ENCODE results near the gene CISH.

CISH gene

GRCh38 chr3:50592568-50592967 is 19.0 kb downstream of the CISH start:
- no peak for DNase-seq

DNA sequence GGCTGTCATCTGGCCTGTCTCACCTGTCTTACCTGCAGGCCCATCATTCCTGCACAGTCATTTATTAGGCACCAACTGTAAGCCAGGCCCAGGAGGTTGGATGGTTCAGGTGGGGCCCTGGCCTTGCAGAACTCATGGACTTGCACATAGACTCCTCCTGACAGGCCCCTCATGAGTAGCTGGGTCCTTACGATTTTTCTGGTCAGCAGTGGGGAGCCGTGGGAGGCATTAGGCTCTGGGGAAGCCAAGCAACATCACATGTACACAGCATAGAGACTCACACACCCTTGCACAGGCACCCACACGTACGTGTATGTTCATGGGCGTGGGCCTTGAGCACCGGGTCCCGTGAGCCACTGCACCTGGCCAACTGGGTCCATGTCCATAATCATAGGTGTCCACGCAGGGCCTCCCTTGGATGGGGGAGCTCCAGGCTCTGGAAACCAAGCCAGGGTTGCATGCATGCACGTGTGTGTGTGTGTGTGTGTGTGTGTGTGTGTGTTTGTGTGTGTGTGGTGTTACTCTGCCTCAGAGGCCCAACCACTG is 20.3 kb downstream of the CISH start:
- DNase-seq: no peak

DNA sequence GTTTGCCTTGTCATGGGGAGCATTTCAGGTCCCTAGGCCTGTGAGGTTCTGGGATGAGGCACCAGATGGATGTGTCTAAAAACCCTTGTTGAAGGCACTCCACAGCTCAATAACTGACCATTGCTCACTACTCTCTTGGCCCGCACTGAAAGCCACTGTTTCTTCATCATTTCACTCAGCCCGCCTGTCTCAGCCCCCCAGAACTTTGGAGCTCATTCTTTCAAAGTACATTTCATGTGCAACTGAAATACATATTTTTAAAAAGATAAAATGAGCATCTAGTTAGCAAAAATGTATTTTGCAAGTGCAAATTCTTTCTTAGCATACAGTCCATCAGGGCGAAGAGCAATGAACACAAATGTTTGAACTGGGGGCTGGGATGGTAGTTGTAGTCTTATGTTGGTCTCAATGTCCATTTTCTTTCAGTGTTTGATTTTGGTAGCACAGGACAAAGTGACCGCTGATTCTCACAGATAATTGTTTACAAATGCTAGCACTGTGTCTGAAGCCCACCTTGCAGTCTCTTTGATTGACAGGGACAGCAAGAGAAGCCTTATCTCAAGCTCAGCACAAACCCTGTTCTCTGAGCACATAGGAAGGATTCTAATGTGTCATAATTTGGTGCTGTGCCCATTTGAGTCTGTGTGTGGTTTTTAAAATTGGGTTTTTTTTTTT is 22.7 kb downstream of the CISH start:
- DNase-seq: no peak

- peak; percentile 49 for DNase-seq
These were observed 23.5 kb downstream of the CISH start for GRCh38 chr3:50587806-50588758.

GRCh38 chr3:50587373-50587772 is 24.2 kb downstream of the CISH start:
- DNase-seq: no peak

- DNase-seq: no peak
These were observed 24.9 kb downstream of the CISH start for GRCh38 chr3:50586763-50587070.

GRCh38 chr3:50585919-50586762 is 25.4 kb downstream of the CISH start:
- DNase-seq: no peak

DNA sequence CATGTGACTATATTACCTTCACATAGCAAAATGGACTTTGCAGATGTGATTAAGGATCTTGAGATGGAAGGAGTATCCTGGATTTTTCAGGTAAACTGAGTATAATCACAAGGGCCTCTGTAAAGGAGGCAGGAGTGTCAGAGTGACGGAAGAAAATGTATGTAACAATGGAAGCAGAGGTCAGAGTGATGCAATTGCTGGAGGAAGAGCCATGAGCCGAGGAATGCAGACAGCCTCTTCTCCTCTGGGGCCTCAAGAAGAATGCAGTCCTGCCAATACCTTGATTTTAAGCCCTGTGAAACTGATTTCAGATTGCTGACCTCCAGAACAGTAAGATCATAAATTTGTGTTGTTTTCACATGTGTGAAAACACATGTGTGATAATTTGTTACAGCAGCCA is 27.2 kb downstream of the CISH start:
- DNase-seq: no peak

DNA sequence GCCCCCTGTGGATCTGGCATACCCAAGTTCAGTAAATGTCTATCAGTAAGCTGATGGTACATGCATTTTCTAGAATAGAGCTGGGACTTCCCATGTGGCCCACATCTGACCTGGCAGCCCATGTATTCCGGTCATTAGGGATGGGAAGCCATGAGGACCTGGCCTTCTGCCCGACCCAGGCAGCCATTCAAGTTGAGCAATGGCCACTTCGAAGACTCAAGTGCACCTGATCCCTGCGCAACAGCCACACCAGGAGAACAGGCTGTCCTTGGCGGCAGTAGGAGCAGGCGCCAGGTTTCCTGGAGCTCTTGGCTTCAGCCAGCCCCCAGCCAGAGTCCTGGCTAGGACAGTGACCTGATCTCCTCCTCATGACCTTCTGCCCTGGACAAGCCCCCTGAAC is 27.7 kb downstream of the CISH start:
- no peak for DNase-seq

- DNase-seq: no peak
These were observed 29.5 kb downstream of the CISH start for GRCh38 chr3:50582083-50582482.

- no peak for DNase-seq
These were observed 30.1 kb downstream of the CISH start for GRCh38 chr3:50581459-50581842.

DNA sequence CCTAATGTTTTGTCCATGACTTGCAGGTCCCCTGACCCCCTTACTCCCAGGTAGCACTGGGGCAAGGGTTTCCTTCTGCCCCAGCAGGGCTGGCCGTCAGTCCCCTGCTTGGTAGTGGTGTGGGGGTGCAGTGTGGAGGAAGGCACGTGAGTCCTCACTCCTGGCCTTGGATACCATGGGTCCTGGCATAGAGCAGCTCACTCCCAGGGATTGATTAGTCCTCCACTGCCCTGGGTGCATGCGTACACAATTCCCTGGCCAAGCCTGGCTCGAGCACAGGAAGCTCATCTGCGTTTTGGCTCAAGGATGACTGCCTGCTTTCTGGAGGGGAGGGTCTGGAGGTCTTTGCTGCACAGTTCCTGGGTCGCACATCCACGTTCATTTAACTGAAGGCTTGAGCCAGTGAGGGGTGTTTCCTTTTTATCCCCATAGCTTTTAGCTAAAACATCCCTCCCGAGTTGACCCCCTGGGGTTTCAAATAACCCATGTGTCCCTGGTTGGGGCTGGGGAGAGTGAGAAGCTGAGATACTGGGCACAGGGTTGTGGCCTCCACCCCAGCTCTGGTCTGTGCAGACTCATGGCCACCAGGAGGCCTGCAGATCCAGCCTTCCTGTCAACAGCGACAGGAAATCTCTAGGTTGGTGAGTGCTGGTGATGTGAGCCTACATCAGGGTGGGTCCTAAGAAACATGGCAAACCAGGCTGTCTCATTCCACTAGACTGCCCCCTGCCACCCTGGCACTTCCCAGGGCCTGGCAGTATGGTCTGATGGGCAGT is 30.7 kb downstream of the CISH start:
- no peak for DNase-seq

DNA sequence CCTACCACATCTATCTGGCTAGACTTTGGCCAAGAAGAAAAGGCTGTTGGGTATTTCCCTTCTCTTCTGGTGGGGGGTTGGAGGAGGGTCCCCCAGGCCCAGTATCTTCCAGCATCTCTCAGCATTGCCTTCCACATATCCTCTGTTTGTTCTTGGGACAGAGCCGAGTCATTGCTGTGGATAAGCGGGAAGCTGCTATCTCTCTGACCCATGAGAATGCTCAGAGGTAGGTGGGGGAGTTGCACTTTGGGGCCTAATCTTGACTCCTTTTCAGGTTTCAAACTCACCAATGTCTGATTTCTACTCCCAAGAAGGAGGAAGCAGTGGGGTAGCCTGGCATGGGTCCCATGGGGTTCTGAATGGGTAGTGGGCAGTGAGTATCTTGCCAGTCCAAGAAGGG is 34.2 kb downstream of the CISH start:
- DNase-seq: no peak

GRCh38 chr3:50575372-50575771 is 36.2 kb downstream of the CISH start:
- no peak for DNase-seq

GRCh38 chr3:50574444-50574831 is 37.1 kb downstream of the CISH start:
- no peak for DNase-seq

DNA sequence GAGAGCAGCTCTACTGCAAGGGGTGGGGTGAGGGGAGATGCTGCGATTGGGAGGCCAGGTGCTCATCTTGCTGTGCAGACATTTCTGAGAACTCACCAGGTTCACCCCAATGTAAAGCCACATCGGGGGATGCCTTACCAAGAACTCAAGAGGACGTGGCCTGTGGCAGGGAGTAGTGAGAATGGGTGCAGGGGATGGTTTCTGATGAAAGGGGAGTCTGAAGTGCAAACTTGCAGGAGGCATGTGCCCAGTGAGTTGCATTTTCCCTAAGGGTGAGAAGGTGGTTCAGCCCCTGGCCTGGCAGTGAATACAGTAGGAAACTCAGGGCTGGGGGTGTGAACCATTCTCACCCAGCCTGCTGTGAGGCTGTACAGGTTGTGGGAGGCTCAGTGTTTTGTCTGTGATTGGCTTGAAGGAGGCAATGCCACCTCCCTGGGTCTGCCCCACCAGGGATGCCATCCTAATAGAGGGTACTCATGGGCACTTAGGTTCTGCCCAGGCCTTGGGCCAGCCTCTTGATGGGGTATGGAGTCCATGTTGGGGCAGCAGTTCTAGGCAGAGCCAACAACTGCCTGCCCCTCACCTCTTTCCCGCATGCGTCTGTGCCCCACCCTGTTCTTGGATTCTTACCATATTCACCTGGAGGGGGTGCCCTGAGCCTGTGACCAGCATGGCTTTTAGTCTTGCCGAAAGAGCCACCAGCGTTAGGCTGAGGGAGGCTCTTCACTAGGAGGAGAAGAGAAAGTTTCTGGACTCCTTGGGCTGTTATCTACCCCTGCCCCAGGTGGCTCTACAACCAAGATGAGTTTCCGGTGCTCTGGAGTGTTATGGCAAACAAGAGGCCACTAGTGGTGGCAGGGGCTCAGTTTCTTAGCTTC is 37.8 kb downstream of the CISH start:
- no peak for DNase-seq

GRCh38 chr3:50572801-50573371 is 38.7 kb downstream of the CISH start:
- no peak for DNase-seq

- DNase-seq: peak; percentile 79
These were observed 39.4 kb downstream of the CISH start for GRCh38 chr3:50572158-50572557.

- no peak for DNase-seq
These were observed 40.1 kb downstream of the CISH start for GRCh38 chr3:50571486-50571885.

DNA sequence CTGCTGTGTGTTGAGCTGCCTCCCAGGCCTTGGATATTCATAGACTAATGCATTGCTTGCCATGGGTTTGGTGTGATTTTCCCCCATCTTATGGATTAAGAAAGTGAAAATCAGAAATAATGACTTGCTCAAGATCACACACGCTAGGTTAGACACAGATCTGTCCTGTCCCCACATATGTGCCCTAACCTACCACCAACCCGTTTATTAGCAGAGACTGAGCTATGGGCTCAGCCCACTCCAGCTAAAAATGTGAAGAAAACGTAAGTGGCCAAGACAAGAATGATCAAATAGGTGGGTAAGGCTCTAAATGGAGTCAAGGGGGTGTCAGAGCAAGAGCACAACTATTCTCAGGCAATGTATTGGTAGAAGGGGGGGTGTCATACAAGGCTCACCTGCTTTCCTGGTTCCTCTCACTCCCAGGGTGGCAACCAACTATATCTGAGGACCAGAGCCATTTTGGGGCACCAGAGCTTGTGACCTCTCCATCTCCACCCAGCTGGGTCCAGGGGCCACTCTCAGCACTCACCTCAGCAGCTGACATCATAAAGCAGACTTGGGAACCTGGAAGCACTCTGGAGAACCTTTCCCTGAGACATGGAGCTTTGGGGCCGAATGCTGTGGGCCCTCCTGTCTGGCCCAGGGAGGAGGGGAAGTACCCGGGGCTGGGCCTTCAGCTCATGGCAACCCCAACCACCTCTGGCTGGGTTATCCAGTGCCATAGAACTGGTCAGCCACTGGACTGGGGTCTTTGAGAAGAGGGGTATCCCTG is 40.9 kb downstream of the CISH start:
- DNase-seq: no peak

All from activated CD4-positive, alpha-beta T cell treated with anti-CD3 and anti-CD28 coated beads, Interleukin-2, amount 50 U/mL, for 1 hour (primary cell).